Measurements from ENCODE around the gene BRWD1. TPM values are rescaled to one million over a fixed set of nuclear protein-coding genes. Genes with fewer than 3 reads are reported as not detected.

BRWD1 gene
- total RNA-seq, 1 experiment from 2014 or later, result 36.0 TPM

DNA sequence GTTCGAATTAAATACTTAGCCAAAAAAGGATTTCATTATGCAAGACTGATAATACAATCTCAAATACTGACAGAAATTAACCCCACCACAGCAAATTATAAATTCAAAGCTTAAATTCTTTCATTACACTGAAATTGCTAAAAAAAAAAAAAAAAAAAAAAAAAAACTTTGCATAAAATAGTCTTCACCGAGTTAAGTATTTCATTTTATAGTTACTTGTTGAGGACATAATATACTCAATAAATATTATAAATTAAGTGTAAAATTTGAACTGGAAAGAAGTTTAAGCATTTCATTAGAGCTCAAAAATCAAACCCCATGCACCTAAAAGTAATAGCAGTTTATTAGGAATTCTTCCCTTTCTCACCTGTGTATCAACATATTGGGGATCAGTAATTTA, 128.3 kb downstream of the BRWD1 start:
- DNase-seq (ENCODE audit: unreplicated experiment), result no peak
- Mint-ChIP-seq H3K36me3 (ENCODE audit: insufficient read depth, unreplicated experiment) (peaks cover 36% of the 10 kb centered on the region), H3K4me1 (ENCODE audit: insufficient read depth, unreplicated experiment) (peaks cover 30% of the 10 kb centered on the region), H3K4me3 (ENCODE audit: unreplicated experiment) (peak overlapping the region; percentile 99), H3K27me3 (ENCODE audit: insufficient read depth, unreplicated experiment) (no peaks in the 10 kb centered on the region), H3K27ac (ENCODE audit: low read depth, unreplicated experiment) (no peak overlapping the region), H3K9me3 (ENCODE audit: unreplicated experiment) (no peaks in the 10 kb centered on the region)
- POLR2A ChIA-PET, result interaction anchor here (0.5 to 3.4 kb wide), 5 partner anchors 15 to 376 kb away, joined by 3 to 30 read pairs (median 4); partner anchors contain the start of genes BRWD1 and HMGN1
- intact Hi-C loops (cut with micrococcal nuclease), result no loop called here
- no TSS peak for BruUV-seq (replicated peaks)
- CTCF ChIA-PET, result interaction anchor here (1.1 kb wide), 1 partner anchor 202 kb away, joined by 5 read pairs; no protein-coding TSS in a partner anchor
- TF ChIP-seq, protein P1, sequence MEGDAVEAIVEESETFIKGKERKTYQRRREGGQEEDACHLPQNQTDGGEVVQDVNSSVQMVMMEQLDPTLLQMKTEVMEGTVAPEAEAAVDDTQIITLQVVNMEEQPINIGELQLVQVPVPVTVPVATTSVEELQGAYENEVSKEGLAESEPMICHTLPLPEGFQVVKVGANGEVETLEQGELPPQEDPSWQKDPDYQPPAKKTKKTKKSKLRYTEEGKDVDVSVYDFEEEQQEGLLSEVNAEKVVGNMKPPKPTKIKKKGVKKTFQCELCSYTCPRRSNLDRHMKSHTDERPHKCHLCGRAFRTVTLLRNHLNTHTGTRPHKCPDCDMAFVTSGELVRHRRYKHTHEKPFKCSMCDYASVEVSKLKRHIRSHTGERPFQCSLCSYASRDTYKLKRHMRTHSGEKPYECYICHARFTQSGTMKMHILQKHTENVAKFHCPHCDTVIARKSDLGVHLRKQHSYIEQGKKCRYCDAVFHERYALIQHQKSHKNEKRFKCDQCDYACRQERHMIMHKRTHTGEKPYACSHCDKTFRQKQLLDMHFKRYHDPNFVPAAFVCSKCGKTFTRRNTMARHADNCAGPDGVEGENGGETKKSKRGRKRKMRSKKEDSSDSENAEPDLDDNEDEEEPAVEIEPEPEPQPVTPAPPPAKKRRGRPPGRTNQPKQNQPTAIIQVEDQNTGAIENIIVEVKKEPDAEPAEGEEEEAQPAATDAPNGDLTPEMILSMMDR (IDR thresholded peaks at IDR 0.05; ENCODE audit: unreplicated experiment), result no peak

DNA sequence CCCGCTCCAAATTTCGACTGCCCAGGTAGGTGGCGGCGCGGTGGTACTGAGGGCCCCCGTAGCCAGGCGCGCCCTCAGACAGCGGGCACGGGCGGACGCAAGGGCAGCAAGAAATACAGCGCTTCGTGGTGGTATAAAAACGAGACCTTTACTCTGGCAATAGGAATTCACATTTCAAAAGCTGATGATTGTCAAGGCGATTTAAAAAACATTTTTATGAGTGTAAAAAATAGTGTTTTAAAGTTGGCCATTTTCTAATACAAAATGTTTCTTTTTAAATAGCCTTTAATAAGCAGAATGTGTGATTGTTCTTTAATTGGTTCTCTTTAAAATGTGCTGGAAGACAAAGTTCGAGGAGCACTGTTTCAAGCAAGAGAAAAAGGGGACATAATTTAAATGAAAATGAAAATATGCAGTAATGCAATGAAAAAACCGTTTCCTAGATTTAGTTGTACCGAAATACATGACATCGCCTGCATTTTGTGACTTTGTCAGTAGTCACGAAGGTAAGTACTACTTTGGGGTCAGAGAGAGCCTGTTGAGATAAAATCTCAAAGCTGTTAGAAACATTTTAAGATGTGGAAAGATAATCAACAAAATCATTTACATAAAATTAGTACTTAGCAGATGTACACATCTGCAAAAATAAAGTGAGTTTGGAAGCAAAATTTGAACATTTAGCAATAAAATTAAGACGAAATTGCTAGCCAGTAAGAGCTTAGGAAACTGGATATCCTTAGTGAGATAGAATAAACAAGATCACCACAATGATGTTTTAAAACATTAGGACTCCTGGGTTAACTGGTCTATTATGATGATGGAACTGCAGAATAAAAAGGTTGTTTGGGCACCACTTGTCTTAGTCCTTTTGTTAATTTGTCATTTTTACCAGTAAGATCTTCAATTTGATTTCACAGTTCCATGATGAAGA, 129.1 kb downstream of the BRWD1 start:
- POLR2A ChIA-PET, result interaction anchor here (0.7 to 3.4 kb wide), 18 partner anchors 9 to 711 kb away, joined by 3 to 30 read pairs (median 4); partner anchors contain the start of genes BRWD1, ETS2 and HMGN1
- Mint-ChIP-seq H3K9me3 (ENCODE audit: unreplicated experiment) (no peaks in the 10 kb centered on the region), H3K27ac (ENCODE audit: low read depth, unreplicated experiment) (peak overlapping the region; percentile 95), H3K36me3 (ENCODE audit: insufficient read depth, unreplicated experiment) (peaks cover 42% of the 10 kb centered on the region), H3K4me3 (ENCODE audit: unreplicated experiment) (peak overlapping the region; percentile 99), H3K27me3 (ENCODE audit: insufficient read depth, unreplicated experiment) (no peaks in the 10 kb centered on the region), H3K4me1 (ENCODE audit: insufficient read depth, unreplicated experiment) (peaks cover 33% of the 10 kb centered on the region)
- peak; percentile 6 for DNase-seq (ENCODE audit: unreplicated experiment)
- BruUV-seq (replicated peaks), result TSS peak; percentile 79
- TF ChIP-seq, protein P1 (IDR thresholded peaks at IDR 0.05; ENCODE audit: unreplicated experiment), result no peak
- CTCF ChIA-PET, result interaction anchor here (0.7 to 1.1 kb wide), 2 partner anchors 202 to 203 kb away, joined by 3 to 5 read pairs; no protein-coding TSS in a partner anchor
- intact Hi-C loops (cut with micrococcal nuclease), result loop anchor here (1.0 kb wide), 1 partner anchor 257 kb away; no protein-coding TSS in a partner anchor

DNA sequence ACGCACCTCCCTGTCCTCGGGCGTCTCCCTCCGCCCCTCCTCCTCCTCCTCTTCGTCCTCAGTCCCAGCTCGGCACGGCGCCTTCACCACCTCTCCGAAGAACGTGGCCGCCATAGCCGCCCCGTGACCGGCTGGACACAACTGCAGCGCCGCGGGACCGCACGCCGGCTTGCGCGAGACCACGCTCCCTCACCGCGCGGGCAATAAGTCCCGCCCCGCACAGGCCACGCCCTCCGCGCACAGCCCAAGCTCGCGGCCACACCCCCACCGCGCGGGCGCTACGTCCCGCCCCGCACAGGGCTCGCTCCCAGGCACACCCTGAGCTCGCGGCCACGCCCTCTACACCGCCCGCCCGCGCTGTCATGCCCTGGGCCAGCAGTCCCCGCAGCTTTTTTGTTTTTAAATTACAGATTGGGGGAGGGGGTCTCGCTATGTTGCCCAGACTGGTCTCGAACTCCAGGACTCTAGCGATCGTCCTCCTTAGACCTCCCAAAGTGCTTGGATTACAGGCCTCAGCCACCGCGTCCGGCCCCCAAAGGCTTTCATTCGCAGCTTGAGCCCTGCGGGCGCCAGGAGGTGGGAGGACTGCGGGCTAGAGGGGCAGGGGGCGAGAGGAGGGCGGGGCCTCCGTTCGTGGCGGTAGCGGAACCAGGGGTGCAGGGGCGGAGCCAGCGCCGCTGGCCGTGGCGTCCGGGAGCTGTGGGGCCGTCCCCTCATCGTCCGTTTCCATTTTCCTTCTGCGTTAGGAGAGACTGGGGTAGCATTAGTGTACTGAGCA, 130.0 kb downstream of the BRWD1 start, which contains the start of gene PSMG1:
TSS of gene PSMG1 (minus strand) at position 180 of the 778 bp plus-strand sequence. CDS start at position 114, 66 bp downstream.
- H3K4me3 Mint-ChIP-seq (ENCODE audit: unreplicated experiment), result peak within 1 kb of the TSS; percentile 99

More for the DNA sequence above, 130.0 kb downstream of the BRWD1 start, which contains the start of gene PSMG1:
- POLR2A ChIA-PET, result interaction anchor here (0.6 to 3.4 kb wide), 26 partner anchors 9 to 1916 kb away, joined by 3 to 30 read pairs (median 4); partner anchors contain the start of genes BRWD1, ETS2, HMGN1 and VPS26C
- CTCF ChIA-PET, result interaction anchor here (0.7 kb wide), 1 partner anchor 203 kb away, joined by 3 read pairs; no protein-coding TSS in a partner anchor
- peaks cover 33% of the 10 kb centered on the region for H3K4me1 Mint-ChIP-seq (ENCODE audit: insufficient read depth, unreplicated experiment)
- H3K27ac Mint-ChIP-seq (ENCODE audit: low read depth, unreplicated experiment), result peak within 1 kb of the TSS; percentile 95
- no peaks in the 10 kb centered on the region for H3K27me3 Mint-ChIP-seq (ENCODE audit: insufficient read depth, unreplicated experiment)
- H3K36me3 Mint-ChIP-seq (ENCODE audit: insufficient read depth, unreplicated experiment), result peaks cover 48% of the 10 kb centered on the region
- TF ChIP-seq, protein P1 (IDR thresholded peaks at IDR 0.05; ENCODE audit: unreplicated experiment), result no peak
- peak; percentile 95 for DNase-seq (ENCODE audit: unreplicated experiment)
- intact Hi-C loops (cut with micrococcal nuclease), result loop anchor here (1.0 to 2.0 kb wide), 2 partner anchors 205 to 258 kb away; no protein-coding TSS in a partner anchor
- no peaks in the 10 kb centered on the region for H3K9me3 Mint-ChIP-seq (ENCODE audit: unreplicated experiment)
- no TSS peak for BruUV-seq (replicated peaks)

Measured in MCF 10A (cell line).